ENCODE measurements around the gene GAS2. TPM values are rescaled to one million over a fixed set of nuclear protein-coding genes. Genes with fewer than 3 reads are reported as not detected.

GAS2 gene
- total RNA-seq, 1 donor from 2014 or later, result 1.4 TPM

- peaks cover 3% of the 10 kb centered on the region for H3K27me3 Mint-ChIP-seq (ENCODE audit: unreplicated experiment)
- peak overlapping the region; percentile 84 for H3K4me3 Mint-ChIP-seq (ENCODE audit: unreplicated experiment)
- no peaks in the 10 kb centered on the region for H3K36me3 Mint-ChIP-seq (ENCODE audit: low read depth, unreplicated experiment)
- DNase-seq (ENCODE audit: low spot score), result no peak
- TF ChIP-seq CTCF (IDR thresholded peaks at IDR 0.05; ENCODE audit: unreplicated experiment), result no peak
- H3K4me1 Mint-ChIP-seq (ENCODE audit: unreplicated experiment), result peaks cover 2% of the 10 kb centered on the region
- H3K9me3 Mint-ChIP-seq (ENCODE audit: unreplicated experiment), result no peaks in the 10 kb centered on the region
- no peak overlapping the region for H3K27ac Mint-ChIP-seq (ENCODE audit: unreplicated experiment)
Observed at GRCh38 chr11:22830082-22830414, 163.6 kb downstream of the GAS2 start.

GRCh38 chr11:22832315-22833015 is 166.1 kb downstream of the GAS2 start:
- Mint-ChIP-seq H3K27me3 (ENCODE audit: unreplicated experiment) (peaks cover 3% of the 10 kb centered on the region), H3K9me3 (ENCODE audit: unreplicated experiment) (no peaks in the 10 kb centered on the region), H3K36me3 (ENCODE audit: low read depth, unreplicated experiment) (no peaks in the 10 kb centered on the region), H3K27ac (ENCODE audit: unreplicated experiment) (no peak overlapping the region), H3K4me1 (ENCODE audit: unreplicated experiment) (peaks cover 2% of the 10 kb centered on the region), H3K4me3 (ENCODE audit: unreplicated experiment) (no peak overlapping the region)
- no peak for TF ChIP-seq CTCF (IDR thresholded peaks at IDR 0.05; ENCODE audit: unreplicated experiment)
- DNase-seq (ENCODE audit: low spot score), result no peak

- Mint-ChIP-seq H3K36me3 (ENCODE audit: low read depth, unreplicated experiment) (no peaks in the 10 kb centered on the region), H3K27me3 (ENCODE audit: unreplicated experiment) (peaks cover 1% of the 10 kb centered on the region), H3K27ac (ENCODE audit: unreplicated experiment) (no peak overlapping the region), H3K9me3 (ENCODE audit: unreplicated experiment) (no peaks in the 10 kb centered on the region), H3K4me3 (ENCODE audit: unreplicated experiment) (no peak overlapping the region), H3K4me1 (ENCODE audit: unreplicated experiment) (no peaks in the 10 kb centered on the region)
- no peak for DNase-seq (ENCODE audit: low spot score)
- TF ChIP-seq CTCF (IDR thresholded peaks at IDR 0.05; ENCODE audit: unreplicated experiment), result no peak
Observed at GRCh38 chr11:22846726-22847125, 180.3 kb downstream of the GAS2 start.

GRCh38 chr11:22851477-22851876 is 185.1 kb downstream of the GAS2 start:
- H3K4me1 Mint-ChIP-seq (ENCODE audit: unreplicated experiment), result no peaks in the 10 kb centered on the region
- TF ChIP-seq CTCF (IDR thresholded peaks at IDR 0.05; ENCODE audit: unreplicated experiment), result no peak
- no peak overlapping the region for H3K4me3 Mint-ChIP-seq (ENCODE audit: unreplicated experiment)
- no peaks in the 10 kb centered on the region for H3K27me3 Mint-ChIP-seq (ENCODE audit: unreplicated experiment)
- H3K27ac Mint-ChIP-seq (ENCODE audit: unreplicated experiment), result no peak overlapping the region
- H3K9me3 Mint-ChIP-seq (ENCODE audit: unreplicated experiment), result no peaks in the 10 kb centered on the region
- no peak for DNase-seq (ENCODE audit: low spot score)
- no peaks in the 10 kb centered on the region for H3K36me3 Mint-ChIP-seq (ENCODE audit: low read depth, unreplicated experiment)

- Mint-ChIP-seq H3K27me3 (ENCODE audit: unreplicated experiment) (no peaks in the 10 kb centered on the region), H3K9me3 (ENCODE audit: unreplicated experiment) (no peaks in the 10 kb centered on the region), H3K4me1 (ENCODE audit: unreplicated experiment) (no peaks in the 10 kb centered on the region), H3K27ac (ENCODE audit: unreplicated experiment) (no peak overlapping the region), H3K36me3 (ENCODE audit: low read depth, unreplicated experiment) (peaks cover 4% of the 10 kb centered on the region), H3K4me3 (ENCODE audit: unreplicated experiment) (no peak overlapping the region)
- no peak for TF ChIP-seq CTCF (IDR thresholded peaks at IDR 0.05; ENCODE audit: unreplicated experiment)
- DNase-seq (ENCODE audit: low spot score), result no peak
Observed at GRCh38 chr11:22859756-22860155, 193.3 kb downstream of the GAS2 start.

Data from endothelial cell (in vitro differentiated cells).